Measurements from ENCODE around the gene TTC6.

TTC6 gene

GRCh38 chr14:37597914-37598746 is 2.7 kb downstream of the TTC6 start:
- peak; percentile 82 for DNase-seq

GRCh38 chr14:37598747-37599506 is 3.5 kb downstream of the TTC6 start:
- peak; percentile 81 for DNase-seq

- peak; percentile 81 for DNase-seq
These were observed 4.3 kb downstream of the TTC6 start for GRCh38 chr14:37599507-37600368.

- no peak for DNase-seq
These were observed 5.7 kb downstream of the TTC6 start for GRCh38 chr14:37600880-37601741.

GRCh38 chr14:37601865-37602264 is 6.4 kb downstream of the TTC6 start:
- DNase-seq: no peak

- DNase-seq: no peak
These were observed 7.4 kb downstream of the TTC6 start for GRCh38 chr14:37602605-37603453.

- DNase-seq: no peak
These were observed 8.3 kb downstream of the TTC6 start for GRCh38 chr14:37603688-37604251.

GRCh38 chr14:37606678-37607077 is 11.2 kb downstream of the TTC6 start:
- no peak for DNase-seq

- no peak for DNase-seq
These were observed 13.2 kb downstream of the TTC6 start for GRCh38 chr14:37608649-37609048.

GRCh38 chr14:37610945-37611523 is 15.6 kb downstream of the TTC6 start:
- no peak for DNase-seq

GRCh38 chr14:37615582-37616289 is 20.3 kb downstream of the TTC6 start:
- DNase-seq: no peak

- DNase-seq: no peak
These were observed 21.4 kb downstream of the TTC6 start for GRCh38 chr14:37616853-37617252.

- DNase-seq: no peak
These were observed 22.5 kb downstream of the TTC6 start for GRCh38 chr14:37617864-37618365.

GRCh38 chr14:37618498-37619028 is 23.1 kb downstream of the TTC6 start:
- DNase-seq: no peak

GRCh38 chr14:37620856-37621255 is 25.4 kb downstream of the TTC6 start:
- DNase-seq: no peak

GRCh38 chr14:37622231-37622923 is 26.9 kb downstream of the TTC6 start:
- no peak for DNase-seq

- DNase-seq: no peak
These were observed 28.1 kb downstream of the TTC6 start for GRCh38 chr14:37623426-37623951.

- DNase-seq: no peak
These were observed 28.5 kb downstream of the TTC6 start for GRCh38 chr14:37623971-37624370.

Data from DMS79 treated with DMSO at 0.1 percent for 48 hours (cell line).